ENCODE results near the gene C10orf71.

DNA sequence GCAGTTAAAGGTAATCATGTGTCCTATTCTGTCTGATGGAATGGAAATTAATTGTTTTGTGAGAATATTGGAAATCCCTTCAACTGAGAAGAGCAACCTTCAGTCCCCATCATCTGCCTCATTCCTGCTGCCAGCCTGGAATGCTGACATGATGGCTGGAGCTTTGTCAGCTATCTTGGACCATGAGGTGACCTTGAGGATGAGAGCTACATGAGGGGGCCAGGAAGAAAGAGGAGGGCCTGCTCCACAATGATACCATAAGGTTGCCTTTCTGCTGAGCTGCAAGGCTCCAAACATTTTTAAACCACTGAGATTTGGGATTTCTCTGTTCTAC lies 40.7 kb upstream of the C10orf71 start:
- TF ChIP-seq RARB (CRISPR knock-in tag; IDR thresholded peaks at IDR 0.05) (no peak), ZFP3 (CRISPR knock-in tag; IDR thresholded peaks at IDR 0.05) (no peak), SNAI2 (CRISPR knock-in tag; IDR thresholded peaks at IDR 0.05) (no peak), OSR1 (CRISPR knock-in tag; IDR thresholded peaks at IDR 0.05) (no peak), ZFP30 (CRISPR knock-in tag; IDR thresholded peaks at IDR 0.05) (no peak), CSDC2 (CRISPR knock-in tag; IDR thresholded peaks at IDR 0.05) (no peak), ISL1 (CRISPR knock-in tag; IDR thresholded peaks at IDR 0.05) (no peak)
- TF ChIP-seq, protein P1, sequence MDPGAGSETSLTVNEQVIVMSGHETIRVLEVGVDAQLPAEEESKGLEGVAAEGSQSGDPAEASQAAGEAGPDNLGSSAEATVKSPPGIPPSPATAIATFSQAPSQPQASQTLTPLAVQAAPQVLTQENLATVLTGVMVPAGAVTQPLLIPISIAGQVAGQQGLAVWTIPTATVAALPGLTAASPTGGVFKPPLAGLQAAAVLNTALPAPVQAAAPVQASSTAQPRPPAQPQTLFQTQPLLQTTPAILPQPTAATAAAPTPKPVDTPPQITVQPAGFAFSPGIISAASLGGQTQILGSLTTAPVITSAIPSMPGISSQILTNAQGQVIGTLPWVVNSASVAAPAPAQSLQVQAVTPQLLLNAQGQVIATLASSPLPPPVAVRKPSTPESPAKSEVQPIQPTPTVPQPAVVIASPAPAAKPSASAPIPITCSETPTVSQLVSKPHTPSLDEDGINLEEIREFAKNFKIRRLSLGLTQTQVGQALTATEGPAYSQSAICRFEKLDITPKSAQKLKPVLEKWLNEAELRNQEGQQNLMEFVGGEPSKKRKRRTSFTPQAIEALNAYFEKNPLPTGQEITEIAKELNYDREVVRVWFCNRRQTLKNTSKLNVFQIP (CRISPR knock-in tag; IDR thresholded peaks at IDR 0.05; ENCODE audit: borderline replicate concordance, low read depth): no peak
- TF ChIP-seq, protein P2, sequence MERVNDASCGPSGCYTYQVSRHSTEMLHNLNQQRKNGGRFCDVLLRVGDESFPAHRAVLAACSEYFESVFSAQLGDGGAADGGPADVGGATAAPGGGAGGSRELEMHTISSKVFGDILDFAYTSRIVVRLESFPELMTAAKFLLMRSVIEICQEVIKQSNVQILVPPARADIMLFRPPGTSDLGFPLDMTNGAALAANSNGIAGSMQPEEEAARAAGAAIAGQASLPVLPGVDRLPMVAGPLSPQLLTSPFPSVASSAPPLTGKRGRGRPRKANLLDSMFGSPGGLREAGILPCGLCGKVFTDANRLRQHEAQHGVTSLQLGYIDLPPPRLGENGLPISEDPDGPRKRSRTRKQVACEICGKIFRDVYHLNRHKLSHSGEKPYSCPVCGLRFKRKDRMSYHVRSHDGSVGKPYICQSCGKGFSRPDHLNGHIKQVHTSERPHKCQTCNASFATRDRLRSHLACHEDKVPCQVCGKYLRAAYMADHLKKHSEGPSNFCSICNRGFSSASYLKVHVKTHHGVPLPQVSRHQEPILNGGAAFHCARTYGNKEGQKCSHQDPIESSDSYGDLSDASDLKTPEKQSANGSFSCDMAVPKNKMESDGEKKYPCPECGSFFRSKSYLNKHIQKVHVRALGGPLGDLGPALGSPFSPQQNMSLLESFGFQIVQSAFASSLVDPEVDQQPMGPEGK (CRISPR knock-in tag; IDR thresholded peaks at IDR 0.05; ENCODE audit: borderline replicate concordance): no peak
- TF ChIP-seq, protein P3, sequence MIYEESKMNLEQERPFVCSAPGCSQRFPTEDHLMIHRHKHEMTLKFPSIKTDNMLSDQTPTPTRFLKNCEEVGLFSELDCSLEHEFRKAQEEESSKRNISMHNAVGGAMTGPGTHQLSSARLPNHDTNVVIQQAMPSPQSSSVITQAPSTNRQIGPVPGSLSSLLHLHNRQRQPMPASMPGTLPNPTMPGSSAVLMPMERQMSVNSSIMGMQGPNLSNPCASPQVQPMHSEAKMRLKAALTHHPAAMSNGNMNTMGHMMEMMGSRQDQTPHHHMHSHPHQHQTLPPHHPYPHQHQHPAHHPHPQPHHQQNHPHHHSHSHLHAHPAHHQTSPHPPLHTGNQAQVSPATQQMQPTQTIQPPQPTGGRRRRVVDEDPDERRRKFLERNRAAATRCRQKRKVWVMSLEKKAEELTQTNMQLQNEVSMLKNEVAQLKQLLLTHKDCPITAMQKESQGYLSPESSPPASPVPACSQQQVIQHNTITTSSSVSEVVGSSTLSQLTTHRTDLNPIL (CRISPR knock-in tag; IDR thresholded peaks at IDR 0.05; ENCODE audit: low read depth): no peak

All from SK-N-SH treated with all-trans-retinoic acid at 6 μM for 48 hours (cell line).